H1 (cell line): ENCODE measurements around the gene LIPC. TPM values are rescaled to one million over a fixed set of nuclear protein-coding genes. Genes with fewer than 3 reads are reported as not detected.

ENCODE experiments used
- CTCF ChIA-PET: fragments of 300-600 bp; sonication (Branson Sonifier 250); formaldehyde crosslinking; loops from one replicate; lab custom pipeline; 2021; ENCODE audit not compliant: partially characterized antibody; lab: Charles Lee
- POLR2A ChIA-PET: fragments of 300-600 bp; sonication (Branson Sonifier 250); formaldehyde crosslinking; loops from one replicate; lab custom pipeline; 2021; ENCODE audit warnings: inconsistent platforms; ENCODE audit not compliant: partially characterized antibody; lab: Charles Lee
- DNase-seq, 2 experiments: peaks; one replicate each; pipeline versions ENCODE4 v3.0.0 to v3.0.0-alpha.2; 2010 to 2022; ENCODE audit warnings: low spot score in 2 of 2, low read depth in 1 of 2, mixed read lengths in 1 of 2
- FAIRE-seq: peaks from 2 replicates; lab custom pipeline; 2011; peaks lifted over from hg19 to GRCh38; lab: Jason Lieb, UNC
- H2AFZ ChIP-seq: 2 replicates; pipeline ENCODE4 v1.8.1; 2012; ENCODE audit warnings: low read length, inconsistent platforms
- H2AK5ac ChIP-seq: 2 replicates; pipeline ENCODE4 v1.6.1; 2013; ENCODE audit warnings: low read depth, low read length
- H2BK120ac ChIP-seq: replicated peaks from 2 replicates; pipeline ENCODE3; 2013; ENCODE audit warnings: low read depth, low read length, inconsistent platforms
- H2BK12ac ChIP-seq: 2 replicates; pipeline ENCODE4 v1.6.1; 2013; ENCODE audit warnings: low read depth, low read length
- H2BK15ac ChIP-seq: 2 replicates; pipeline ENCODE4 v1.6.1; 2013; ENCODE audit warnings: low read length
- H2BK20ac ChIP-seq: 2 replicates; pipeline ENCODE4 v1.6.1; 2013; ENCODE audit warnings: low read length
- H2BK5ac ChIP-seq: 2 replicates; pipeline ENCODE4 v1.6.1; 2013; ENCODE audit warnings: low read depth, low read length
- H3K14ac ChIP-seq: 2 replicates; pipeline ENCODE4 v1.6.1; 2013; ENCODE audit warnings: inconsistent platforms; ENCODE audit not compliant: insufficient read length
- H3K18ac ChIP-seq: 2 replicates; pipeline ENCODE4 v1.6.1; 2013; ENCODE audit warnings: low read length; ENCODE audit errors: extremely low read depth
- H3K23ac ChIP-seq: 2 replicates; pipeline ENCODE4 v1.6.1; 2013; ENCODE audit warnings: inconsistent platforms; ENCODE audit not compliant: insufficient read length
- H3K23me2 ChIP-seq: 2 replicates; pipeline ENCODE4 v1.6.1; 2013; ENCODE audit warnings: low read depth, low read length
- H3K27ac ChIP-seq: 2 replicates; pipeline ENCODE4 v1.6.1; 2011; ENCODE audit warnings: low read depth, low read length, inconsistent platforms
- H3K27me3 ChIP-seq, 4 experiments: replicated peaks in 1 of 4; 1 replicate in 1 of 4; 2 replicates in 3 of 4; pipeline versions ENCODE4 v1.6.1 to v1.8.1; 2011 to 2013; ENCODE audit warnings: low read length in 3 of 4, mild to moderate bottlenecking in 3 of 4, inconsistent platforms in 2 of 4, mixed read lengths in 2 of 4, moderate library complexity in 1 of 4; ENCODE audit not compliant: control insufficient read depth in 3 of 4, insufficient read depth in 3 of 4; ENCODE audit errors: extremely low read depth in 1 of 4
- H3K36me3 ChIP-seq, 4 experiments: 2 replicates each; pipeline versions ENCODE4 v1.6.1 to v1.8.1; 2011 to 2013; ENCODE audit warnings: mild to moderate bottlenecking in 4 of 4, low read length in 3 of 4, moderate library complexity in 2 of 4, control low read depth in 1 of 4, inconsistent platforms in 1 of 4; ENCODE audit not compliant: insufficient read depth in 4 of 4, control insufficient read depth in 2 of 4
- H3K4ac ChIP-seq: replicated peaks from 2 replicates; pipeline ENCODE3; 2013; ENCODE audit warnings: low read length, low read depth, mixed read lengths, inconsistent platforms; ENCODE audit not compliant: insufficient read length
- H3K4me1 ChIP-seq, 4 experiments: replicated peaks in 1 of 4; 1 replicate in 1 of 4; 2 replicates in 3 of 4; pipeline versions ENCODE4 v1.6.1 to v1.8.1; 2011 to 2013; ENCODE audit warnings: low read length in 3 of 4, inconsistent platforms in 2 of 4, mixed read lengths in 1 of 4; ENCODE audit not compliant: insufficient read depth in 4 of 4, control insufficient read depth in 3 of 4
- H3K4me2 ChIP-seq, 2 experiments: 2 replicates each; pipeline versions ENCODE4 v1.6.1 to v1.8.1; 2011 to 2013; ENCODE audit warnings: low read depth in 2 of 2, low read length in 2 of 2, control low read depth in 1 of 2, inconsistent platforms in 1 of 2, mild to moderate bottlenecking in 1 of 2; ENCODE audit not compliant: insufficient read depth in 1 of 2
- H3K4me3 ChIP-seq, 4 experiments: fragments of 200-600, 300-600 bp in 1 of 4; sonication (generic), shearing (Covaris generic), sonication (Bioruptor Twin) in 1 of 4; 2 replicates each; pipeline versions ENCODE4 v1.5.1 to v1.8.1; 2011 to 2016; ENCODE audit warnings: low read length in 4 of 4, low read depth in 3 of 4, control low read depth in 2 of 4, inconsistent platforms in 2 of 4, mild to moderate bottlenecking in 2 of 4, mixed read lengths in 1 of 4, moderate library complexity in 1 of 4; ENCODE audit not compliant: insufficient read depth in 2 of 4; ENCODE audit errors: extremely low read depth in 1 of 4
- H3K56ac ChIP-seq: replicated peaks from 2 replicates; pipeline ENCODE3; 2013; ENCODE audit warnings: low read depth, mild to moderate bottlenecking, mixed read lengths, low read length, inconsistent platforms; ENCODE audit not compliant: insufficient read length
- H3K79me1 ChIP-seq: 2 replicates; pipeline ENCODE4 v1.6.1; 2013; ENCODE audit warnings: low read depth, low read length, control low read depth
- H3K79me2 ChIP-seq, 2 experiments: 2 replicates each; pipeline versions ENCODE4 v1.6.1 to v1.8.1; 2012 to 2013; ENCODE audit warnings: low read length in 2 of 2, mild to moderate bottlenecking in 2 of 2, inconsistent platforms in 1 of 2; ENCODE audit not compliant: insufficient read depth in 2 of 2, control insufficient read depth in 1 of 2
- H3K9ac ChIP-seq, 4 experiments: replicated peaks in 1 of 4; 1 replicate in 1 of 4; 2 replicates in 3 of 4; pipeline versions ENCODE4 v1.6.1 to v1.8.1; 2011 to 2013; ENCODE audit warnings: low read depth in 3 of 4, low read length in 3 of 4, control low read depth in 2 of 4, mild to moderate bottlenecking in 2 of 4, moderate library complexity in 2 of 4, inconsistent platforms in 1 of 4; ENCODE audit errors: extremely low read depth in 1 of 4
- H3K9me3 ChIP-seq, 2 experiments: 2 replicates each; pipeline versions ENCODE4 v1.6.1 to v1.8.1; 2012 to 2013; ENCODE audit warnings: mild to moderate bottlenecking in 2 of 2, moderate library complexity in 2 of 2, control low read depth in 1 of 2, inconsistent platforms in 1 of 2, low read depth in 1 of 2, low read length in 1 of 2, mixed read lengths in 1 of 2; ENCODE audit not compliant: insufficient read depth in 2 of 2
- H4K20me1 ChIP-seq, 2 experiments: replicated peaks in 1 of 2; 2 replicates each; pipeline versions ENCODE3 to v1.8.1; 2011 to 2013; ENCODE audit warnings: inconsistent platforms in 2 of 2, low read length in 2 of 2, mild to moderate bottlenecking in 1 of 2; ENCODE audit not compliant: insufficient read depth in 2 of 2, control insufficient read depth in 1 of 2
- H4K5ac ChIP-seq: 2 replicates; pipeline ENCODE4 v1.6.1; 2013; ENCODE audit warnings: low read length, low read depth, mixed read lengths, inconsistent platforms; ENCODE audit not compliant: insufficient read length
- H4K8ac ChIP-seq: 2 replicates; pipeline ENCODE4 v1.8.0; 2013; ENCODE audit warnings: mild to moderate bottlenecking, moderate library complexity, low read length, inconsistent platforms; ENCODE audit not compliant: insufficient read depth; ENCODE audit errors: extremely low read depth
- H4K91ac ChIP-seq: replicated peaks from 2 replicates; pipeline ENCODE3; 2013; ENCODE audit warnings: low read length, mixed read lengths, inconsistent platforms; ENCODE audit not compliant: insufficient read length
- ASH2L ChIP-seq: fragments of 200-600, 300-600 bp; sonication (generic); IDR thresholded peaks from one replicate; pipeline ENCODE4 v1.7.1; 2017; ENCODE audit warnings: low read length
- BCL11A ChIP-seq, 2 experiments: IDR thresholded peaks; one replicate each; pipeline ENCODE4 v1.6.1; 2011; ENCODE audit warnings: low read depth in 2 of 2, low read length in 2 of 2, mild to moderate bottlenecking in 2 of 2
- CBX8 ChIP-seq: fragments of 300-800, 300-1000 bp; sonication (generic); IDR thresholded peaks from 2 replicates; pipeline ENCODE4 v1.7.1; 2016; ENCODE audit warnings: low read depth, low read length, borderline replicate concordance
- CTBP2 ChIP-seq: IDR thresholded peaks from 2 replicates; pipeline ENCODE4 v1.7.0; 2011; ENCODE audit warnings: borderline replicate concordance, mild to moderate bottlenecking, moderate library complexity, mixed read lengths, low read length; ENCODE audit not compliant: insufficient read depth, insufficient read length
- FOSL1 ChIP-seq: IDR thresholded peaks from 2 replicates; pipeline ENCODE4 v1.6.1; 2011; ENCODE audit warnings: mild to moderate bottlenecking, low read depth, low read length, moderate library complexity; ENCODE audit not compliant: insufficient read depth
- JUN ChIP-seq: IDR thresholded peaks from 2 replicates; pipeline ENCODE4 v1.6.1; 2011; ENCODE audit warnings: low read depth, mild to moderate bottlenecking, improper control_type of control experiment, low read length
- JUND ChIP-seq: IDR thresholded peaks from 2 replicates; pipeline ENCODE4 v1.6.1; 2011; ENCODE audit warnings: mild to moderate bottlenecking, improper control_type of control experiment, low read length
- NRF1 ChIP-seq: IDR thresholded peaks from 2 replicates; pipeline ENCODE4 v1.6.1; 2011; ENCODE audit warnings: mild to moderate bottlenecking, low read depth, low read length, improper control_type of control experiment
- POLR2A ChIP-seq, 2 experiments: IDR thresholded peaks; 1 replicate in 1 of 2; 2 replicates in 1 of 2; pipeline ENCODE4 v1.6.1; 2011; ENCODE audit warnings: low read depth in 2 of 2, low read length in 2 of 2, mild to moderate bottlenecking in 2 of 2; ENCODE audit errors: control extremely low read depth in 1 of 2
- POLR2AphosphoS5 ChIP-seq: IDR thresholded peaks from 2 replicates; pipeline ENCODE4 v1.6.1; 2011; ENCODE audit warnings: low read depth, low read length
- POU5F1 ChIP-seq: IDR thresholded peaks from 2 replicates; pipeline ENCODE4 v1.6.1; 2011; ENCODE audit warnings: low read depth, mild to moderate bottlenecking, low read length, moderate library complexity
- RBBP5 ChIP-seq: IDR thresholded peaks from 2 replicates; pipeline ENCODE4 v1.7.1; 2012; ENCODE audit warnings: low read depth, mild to moderate bottlenecking, inconsistent platforms, low read length, moderate library complexity, borderline replicate concordance
- SAP30 ChIP-seq: fragments of 300-600 bp; sonication (generic); IDR thresholded peaks from 2 replicates; pipeline ENCODE4 v1.7.1; 2012; ENCODE audit warnings: low read length, moderate library complexity, mild to moderate bottlenecking, inconsistent platforms; ENCODE audit not compliant: insufficient read depth, insufficient replicate concordance
- SIX5 ChIP-seq: IDR thresholded peaks from 2 replicates; pipeline ENCODE4 v1.6.1; 2011; ENCODE audit warnings: mild to moderate bottlenecking, low read depth, low read length
- TBP ChIP-seq: IDR thresholded peaks from 2 replicates; pipeline ENCODE4 v1.6.1; 2011; ENCODE audit warnings: low read depth, low read length, improper control_type of control experiment
- WGBS, 2 experiments: shearing (Covaris generic) in 1 of 2; methylation state at CpG; one replicate each; pipeline versions ENCODE4 v1.1.6 to v1.1.7; 2013 to 2015; ENCODE audit warnings: low lambda C conversion rate in 2 of 2, mixed read lengths in 2 of 2, inconsistent platforms in 1 of 2, low coverage in 1 of 2, missing lambda C conversion rate in 1 of 2; ENCODE audit not compliant: insufficient replicate concordance in 2 of 2, insufficient coverage in 1 of 2, insufficient read length in 1 of 2; ENCODE audit errors: extremely low coverage in 1 of 2, missing lambda C conversion rate in 1 of 2; 5-methylcytosine and 5-hydroxymethylcytosine counted together
- polyA plus RNA-seq, 7 experiments: library from polyadenylated mRNA; depleted of rRNA in 3 of 7; stranded (reverse) in 5 of 7; unstranded in 2 of 7; fragments of >200 nt in 5 of 7; fragments of 200-250 nt in 2 of 7; gene quantifications; 1 replicate in 5 of 7; 2 replicates in 1 of 7; 4 replicates in 1 of 7; pipeline versions ENCODE4 v1.2.1 to v1.2.3, GENCODE V29; 2011 to 2013; ENCODE audit warnings: missing spikeins in 2 of 7, mixed read lengths in 2 of 7
- total RNA-seq: library from RNA; stranded (reverse); fragmentation: NEBNext Ultra II Directional; extraction: Animal tissue kit (Norgen Biotek cat#: 25700); gene quantifications from 2 replicates; pipeline ENCODE4 v1.2.1, GENCODE V29; 2021

Gene LIPC
- total and polyA plus RNA-seq, 2 of the 8 experiments (the other 6 are each of a cell fraction or from before 2014, with no cell fraction given), result not detected

- Histone ChIP-seq H2BK12ac (no peak overlapping the region), H3K36me3 (peaks cover 0 to 4% (median 0%) of the 10 kb centered on the region in 4 experiments; a peak in 2 of 8 replicates), H3K9ac (no peak overlapping the region), H3K4ac (no peak overlapping the region), H3K23me2 (no peaks in the 10 kb centered on the region), H2AFZ (no peak overlapping the region), H3K14ac (no peak overlapping the region), H3K18ac (no peak overlapping the region), H4K5ac (no peak overlapping the region), H2BK20ac (no peak overlapping the region), H4K91ac (no peak overlapping the region), H3K4me3 (no peak overlapping the region), H3K4me1 (no peaks in the 10 kb centered on the region), H3K4me2 (no peak overlapping the region), H3K27ac (no peak overlapping the region), H2BK120ac (no peak overlapping the region), H3K79me1 (no peaks in the 10 kb centered on the region), H2BK5ac (no peak overlapping the region), H4K8ac (no peak overlapping the region), H3K9me3 (no peaks in the 10 kb centered on the region), H3K23ac (no peak overlapping the region), H2AK5ac (no peak overlapping the region), H4K20me1 (no peaks in the 10 kb centered on the region), H3K56ac (no peak overlapping the region), H3K79me2 (no peaks in the 10 kb centered on the region), H3K27me3 (no peaks in the 10 kb centered on the region), H2BK15ac (no peak overlapping the region)
- 88% methylated on average over 3 of the region's 3 CpGs; no CpG with 5 or more reads in 1 of the 2 experiments for WGBS, 2 experiments
- FAIRE-seq, result no peak
- TF ChIP-seq POU5F1 (no peak), JUND (no peak), SIX5 (no peak), CTBP2 (no peak), TBP (no peak), POLR2A (IDR thresholded peaks at IDR 0.05; ENCODE audit: control extremely low read depth in 1 of 2, low read depth in 2 of 2, low read length in 2 of 2) (no peak), ASH2L (no peak), POLR2AphosphoS5 (no peak), SAP30 (no peak), RBBP5 (no peak), JUN (no peak), NRF1 (no peak), CBX8 (no peak), BCL11A (IDR thresholded peaks at IDR 0.05; ENCODE audit: low read depth in 2 of 2, low read length in 2 of 2) (no peak), FOSL1 (no peak)
- CTCF ChIA-PET, result no interaction called here
- POLR2A ChIA-PET, result no interaction called here
- no peak for DNase-seq
Observed at GRCh38 chr15:58605931-58606530, 174.2 kb downstream of the LIPC start.
